ENCODE results near the gene NR2F1-AS1. TPM values are rescaled to one million over a fixed set of nuclear protein-coding genes. Genes with fewer than 3 reads are reported as not detected.
A peak's percentile ranks its signal among the peaks of the same experiment; 100 is the strongest.
"Not testable (repeated sequence)": the region's sequence is repeated elsewhere in the genome, so short reads cannot be mapped to it uniquely, and the experiment has no call there.

The NR2F1-AS1 gene
- total RNA-seq, 1 donor from 2014 or later: 1.8 TPM

DNA sequence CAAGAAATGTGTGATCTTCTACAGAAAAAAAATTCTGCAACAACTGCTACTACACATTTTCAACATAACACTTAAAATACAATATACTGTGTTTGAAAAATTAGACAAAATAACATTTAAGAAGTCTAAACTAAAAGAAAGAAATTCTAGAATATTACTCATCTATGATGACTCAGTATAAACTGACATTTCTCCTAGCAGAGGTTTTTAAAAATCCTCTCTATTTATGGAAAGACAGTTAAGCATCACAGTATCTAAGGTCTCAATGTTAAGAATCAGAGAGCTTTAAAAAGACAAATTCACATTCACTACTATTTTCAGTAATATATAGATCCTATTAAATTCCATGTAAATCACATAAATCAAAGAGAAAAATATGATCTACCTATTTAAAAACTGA is 61.3 kb downstream of the NR2F1-AS1 start:
- DNase-seq (ENCODE audit: low read depth): no peak

DNA sequence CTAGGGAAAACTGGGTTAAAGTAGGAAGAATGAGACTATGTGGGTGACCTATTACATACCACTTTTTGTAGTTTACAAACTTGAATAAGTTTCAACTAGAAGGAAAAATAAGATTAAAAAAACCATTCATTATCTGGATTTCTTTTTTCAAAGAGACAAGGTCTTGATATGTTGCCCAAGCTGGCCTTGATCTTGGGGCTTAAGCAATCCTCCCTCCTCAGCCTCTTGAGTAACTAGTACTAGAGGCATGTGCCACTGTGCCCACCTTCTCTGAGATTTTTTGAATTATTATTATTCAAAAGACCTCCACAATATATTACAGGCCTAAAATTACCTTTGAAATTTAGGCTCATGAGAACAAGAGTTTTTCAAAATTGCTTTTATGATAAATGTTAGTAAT is 63.2 kb downstream of the NR2F1-AS1 start:
- no peak for DNase-seq (ENCODE audit: low read depth)

DNA sequence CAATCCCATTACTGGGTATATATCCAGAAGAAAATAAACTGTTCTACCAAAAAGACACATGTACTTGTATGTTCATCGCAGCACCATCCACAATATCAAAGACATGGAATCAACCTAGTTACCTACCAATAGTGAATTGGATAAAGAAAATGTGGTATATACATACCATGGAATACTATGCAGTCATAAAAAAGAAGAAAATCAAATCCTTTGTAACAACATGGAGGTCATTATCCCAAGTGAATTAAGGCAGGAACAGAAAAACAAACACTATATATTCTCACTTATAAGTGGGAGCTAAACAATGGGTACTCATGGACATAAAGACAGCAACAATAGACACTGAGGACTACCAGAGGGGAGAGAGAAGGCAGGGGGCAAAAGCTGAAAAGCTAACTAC is 67.7 kb downstream of the NR2F1-AS1 start:
- DNase-seq (ENCODE audit: low read depth): no peak

DNA sequence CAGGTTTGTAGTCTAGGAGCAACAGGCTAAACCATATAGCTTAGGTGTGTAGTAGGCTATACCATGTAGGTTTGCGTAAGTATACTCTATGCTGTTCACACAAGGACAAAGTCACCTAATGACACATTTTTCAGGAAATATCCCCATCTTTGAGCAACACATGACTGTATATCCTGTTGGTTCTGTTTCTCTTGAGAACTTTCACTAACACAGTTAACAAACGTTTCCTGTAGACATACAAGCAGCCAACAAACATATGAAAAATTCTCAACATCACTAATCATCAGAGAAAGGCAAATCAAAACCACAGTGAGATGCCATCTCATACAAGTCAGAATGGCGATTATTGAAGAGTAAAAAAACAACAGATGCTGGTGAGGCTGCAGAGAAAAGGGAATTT is 68.2 kb downstream of the NR2F1-AS1 start:
- peak; percentile 81 for DNase-seq (ENCODE audit: low read depth)

DNA sequence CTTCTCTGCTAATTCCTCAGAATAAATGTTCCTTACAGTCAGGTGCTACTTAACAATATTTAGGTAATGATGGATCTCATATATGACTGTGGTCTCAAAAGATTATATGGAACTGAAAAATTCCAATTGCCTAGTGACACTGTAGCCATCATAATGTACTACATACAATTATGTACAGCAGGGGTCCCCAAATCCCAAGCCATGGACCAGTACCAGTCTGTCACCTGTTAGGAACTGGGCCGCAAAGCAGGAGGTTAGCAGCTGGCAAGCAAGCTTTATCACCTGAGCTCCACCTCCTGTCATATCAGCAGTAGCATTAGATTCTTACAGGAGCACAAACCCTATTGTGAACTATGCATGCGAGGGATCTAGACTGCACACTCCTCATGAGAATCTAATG is 69.6 kb downstream of the NR2F1-AS1 start:
- DNase-seq (ENCODE audit: low read depth): no peak

DNA sequence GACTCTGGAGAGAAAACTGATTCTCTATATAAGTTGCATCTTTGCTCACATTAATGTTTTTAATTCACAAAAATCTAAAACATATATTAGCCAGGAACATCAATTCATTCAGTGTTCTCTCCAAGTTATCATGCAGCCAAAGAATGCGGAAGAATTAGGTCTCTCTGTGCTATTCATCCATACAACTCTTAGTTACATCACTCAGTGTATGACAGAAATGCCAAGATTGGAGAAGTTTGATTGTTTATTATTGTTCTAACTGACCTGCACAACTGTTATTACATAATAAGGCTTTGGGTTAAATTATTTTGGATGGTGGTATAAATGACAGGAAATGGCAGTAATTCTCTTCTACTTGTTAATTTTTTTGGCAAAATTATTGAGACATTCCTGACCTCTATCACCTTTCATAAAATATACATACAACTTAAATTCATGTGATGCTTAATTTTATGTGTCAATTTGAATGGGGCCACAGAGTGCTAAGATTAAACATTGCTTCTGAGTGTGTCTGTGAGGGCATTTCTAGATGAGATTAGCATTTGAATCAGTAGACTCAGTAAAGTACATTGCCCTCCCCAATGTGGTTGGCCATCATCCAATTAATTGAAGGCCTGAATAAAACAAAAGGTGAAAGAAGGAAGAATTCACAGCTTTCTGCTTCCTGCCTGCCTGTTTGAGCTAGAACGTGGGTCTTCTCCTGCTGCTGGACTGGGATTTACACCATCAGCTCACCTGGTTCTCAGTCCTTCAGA is 70.2 kb downstream of the NR2F1-AS1 start:
- peak; percentile 17 for DNase-seq (ENCODE audit: low read depth)

DNA sequence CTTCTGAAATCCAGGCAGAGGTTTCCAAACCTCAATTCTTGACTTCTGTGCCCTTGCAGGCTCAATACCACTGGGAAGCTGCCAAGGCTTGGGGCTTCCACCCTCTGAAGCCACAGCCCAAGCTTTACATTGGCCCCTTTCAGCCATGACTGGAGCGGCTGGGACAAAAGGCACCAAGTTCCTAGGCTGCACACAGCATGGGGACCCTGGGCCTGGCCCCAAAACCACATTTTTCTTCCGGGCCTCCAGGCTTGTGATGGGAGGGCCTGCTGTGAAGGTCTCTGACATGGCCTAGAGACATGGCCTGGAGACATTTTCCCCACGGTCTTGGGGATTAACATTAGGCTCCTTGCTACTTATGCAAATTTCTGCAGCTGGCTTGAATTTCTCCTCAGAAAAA is 75.5 kb downstream of the NR2F1-AS1 start:
- DNase-seq (ENCODE audit: low read depth): not testable (repeated sequence)

DNA sequence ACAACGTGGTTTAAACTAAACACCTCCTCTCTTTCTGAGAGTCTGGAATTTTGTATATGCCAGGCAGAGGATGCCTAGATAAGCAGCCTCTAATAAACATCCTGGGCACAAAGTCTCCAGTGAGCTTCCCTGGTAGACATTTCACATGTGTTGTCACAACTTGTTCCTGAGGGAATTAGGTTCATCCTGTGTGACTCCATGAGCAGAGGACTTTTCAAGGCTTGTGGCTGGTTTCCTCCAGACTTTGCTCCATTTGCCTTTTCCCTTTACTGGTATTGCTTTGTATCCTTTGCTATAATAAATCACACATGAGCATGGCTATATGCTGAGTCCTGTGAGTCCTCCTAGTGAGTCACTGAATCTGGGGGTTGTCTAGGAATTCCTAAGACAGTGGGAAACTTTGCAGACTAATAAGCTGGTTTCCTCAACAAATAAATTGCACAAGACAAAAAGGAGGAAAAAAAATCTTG is 77.4 kb downstream of the NR2F1-AS1 start:
- peak; percentile 95 for DNase-seq (ENCODE audit: low read depth)

DNA sequence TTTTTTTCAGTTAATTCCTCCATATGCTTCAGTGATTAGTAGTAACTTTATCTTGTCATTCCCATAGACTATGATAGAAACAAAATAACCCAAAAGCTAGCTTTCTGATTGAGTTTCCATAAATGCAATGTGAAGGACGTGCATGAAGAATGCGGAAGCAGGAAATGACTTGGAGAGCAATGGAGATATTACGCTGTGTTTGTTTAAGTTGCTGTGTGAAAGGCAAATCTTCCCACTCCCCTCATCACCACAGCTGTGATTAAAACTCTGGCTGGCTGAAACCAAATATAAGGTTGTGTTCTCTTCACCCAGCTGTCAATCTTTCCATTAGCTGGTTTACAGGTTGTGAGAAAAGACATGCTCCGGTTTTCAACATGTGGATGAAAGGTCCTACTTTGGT is 83.9 kb downstream of the NR2F1-AS1 start:
- no peak for DNase-seq (ENCODE audit: low read depth)

DNA sequence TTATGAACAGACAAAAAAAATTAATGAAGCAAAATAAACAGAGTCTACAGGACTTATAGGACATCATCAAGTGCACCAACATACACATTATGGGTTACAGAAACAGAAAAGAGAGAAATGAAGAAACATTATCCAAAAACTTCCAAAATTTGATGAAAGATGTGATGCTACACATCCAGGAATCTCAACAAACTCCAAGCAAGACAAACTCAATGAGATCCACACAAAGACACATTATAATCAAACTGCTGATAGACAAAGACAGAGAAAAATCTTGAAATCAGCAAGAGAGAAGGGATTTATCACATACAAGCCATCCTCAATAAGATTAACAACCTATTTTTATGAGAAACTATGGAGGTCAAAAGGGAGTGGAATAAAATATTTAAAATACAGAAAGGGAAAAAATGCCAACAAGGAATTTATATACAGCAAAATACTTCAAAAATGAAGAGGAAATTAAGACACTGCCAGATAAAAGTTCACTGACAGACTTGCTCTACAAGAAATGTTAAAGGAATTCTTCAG is 101.0 kb downstream of the NR2F1-AS1 start:
- no peak for DNase-seq (ENCODE audit: low read depth)

DNA sequence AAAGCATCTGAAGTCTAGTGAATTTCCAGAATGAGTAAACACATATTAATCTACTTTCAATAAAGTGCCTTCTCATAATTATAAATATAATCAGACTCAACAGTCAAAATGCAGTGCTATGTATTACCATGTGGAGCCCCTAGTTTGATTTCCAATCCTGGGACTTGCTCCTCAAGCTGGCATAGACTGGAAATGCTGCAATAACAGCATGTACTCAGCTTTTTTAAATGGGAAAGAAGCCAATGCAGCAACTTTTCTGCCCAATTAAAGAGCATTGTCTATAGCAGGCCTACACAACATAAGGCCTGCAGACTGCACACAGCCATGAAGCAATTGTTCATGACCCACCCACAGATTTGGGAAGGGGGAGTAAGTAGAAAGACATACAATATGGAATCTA is 103.2 kb downstream of the NR2F1-AS1 start:
- no peak for DNase-seq (ENCODE audit: low read depth)

DNA sequence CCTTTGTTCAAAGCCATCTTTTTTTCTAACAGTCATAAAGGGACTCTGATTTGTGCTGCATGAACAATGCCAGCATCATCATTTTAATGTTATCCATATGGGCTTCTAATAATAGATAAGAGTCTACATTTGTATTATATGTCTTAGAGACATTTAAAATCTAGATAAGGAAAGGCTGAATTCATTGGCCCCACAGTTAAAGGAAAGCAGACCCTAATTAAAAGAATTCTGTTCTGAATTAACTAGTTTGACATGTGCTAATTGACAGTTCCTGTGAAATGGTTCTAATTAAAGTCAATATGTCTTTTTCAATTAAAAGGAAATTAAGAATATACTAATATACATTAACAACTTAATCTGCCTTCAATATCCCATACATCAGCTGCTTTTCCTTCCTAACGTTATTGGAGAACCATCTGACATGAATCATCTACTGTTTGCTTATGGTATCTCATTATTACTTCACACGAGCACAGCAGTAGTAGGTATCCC is 104.7 kb downstream of the NR2F1-AS1 start:
- no peak for DNase-seq (ENCODE audit: low read depth)

DNA sequence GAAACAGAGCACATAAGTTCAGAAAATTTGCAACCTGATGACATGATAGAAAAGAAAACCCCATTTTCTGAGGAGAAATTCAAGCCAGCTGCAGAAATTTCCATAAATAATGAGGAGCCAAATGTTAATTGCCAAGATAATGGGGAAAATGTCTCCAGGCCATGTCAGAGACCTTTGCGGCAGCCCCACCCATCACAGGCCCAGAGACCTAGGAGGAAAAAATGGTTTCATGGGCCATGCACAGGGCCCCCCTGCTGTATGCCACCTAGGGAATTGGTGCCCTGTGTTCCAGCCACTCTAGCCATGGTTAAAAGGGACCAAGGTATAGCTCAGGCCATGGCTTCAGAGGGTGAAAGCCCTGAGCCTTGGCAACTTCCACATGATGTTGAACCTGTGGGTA is 118.1 kb downstream of the NR2F1-AS1 start:
- DNase-seq (ENCODE audit: low read depth): no peak

DNA sequence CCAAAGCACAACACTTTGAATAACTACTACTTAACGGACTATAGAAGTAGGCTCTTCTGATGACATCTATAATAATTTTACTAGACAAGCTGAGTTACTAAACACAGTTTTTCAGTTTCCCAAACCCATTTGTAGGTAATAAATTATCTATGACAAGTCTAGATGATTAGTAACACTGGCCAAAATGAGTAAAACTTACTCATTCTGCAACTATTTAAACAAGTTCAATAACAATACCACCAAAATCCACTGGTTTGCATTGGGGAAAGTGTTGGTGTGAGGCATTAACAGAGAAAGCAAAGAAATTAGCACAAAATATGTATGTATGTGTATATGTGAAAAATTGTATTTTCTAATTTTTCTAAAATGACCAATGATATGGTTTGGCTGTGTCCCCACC is 119.3 kb downstream of the NR2F1-AS1 start:
- peak; percentile 6 for DNase-seq (ENCODE audit: low read depth)

DNA sequence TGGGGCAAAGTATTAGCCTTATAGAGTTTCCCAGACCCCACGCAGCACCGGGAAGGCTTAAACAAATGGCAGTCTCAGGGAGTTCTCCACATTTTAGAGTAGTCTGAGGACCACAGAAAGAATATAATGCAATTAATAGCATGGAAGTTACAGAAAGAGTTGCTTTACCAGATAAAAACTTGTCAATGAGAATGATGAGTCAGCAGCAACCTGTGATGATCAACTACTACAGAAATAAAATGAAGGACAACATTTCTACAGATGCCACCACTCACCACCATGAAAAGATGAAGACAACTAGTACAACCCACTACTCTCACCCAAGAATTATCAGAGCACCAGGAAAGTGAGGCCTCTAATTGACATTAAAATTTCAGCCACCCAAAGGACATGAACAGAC is 120.7 kb downstream of the NR2F1-AS1 start:
- no peak for DNase-seq (ENCODE audit: low read depth)

DNA sequence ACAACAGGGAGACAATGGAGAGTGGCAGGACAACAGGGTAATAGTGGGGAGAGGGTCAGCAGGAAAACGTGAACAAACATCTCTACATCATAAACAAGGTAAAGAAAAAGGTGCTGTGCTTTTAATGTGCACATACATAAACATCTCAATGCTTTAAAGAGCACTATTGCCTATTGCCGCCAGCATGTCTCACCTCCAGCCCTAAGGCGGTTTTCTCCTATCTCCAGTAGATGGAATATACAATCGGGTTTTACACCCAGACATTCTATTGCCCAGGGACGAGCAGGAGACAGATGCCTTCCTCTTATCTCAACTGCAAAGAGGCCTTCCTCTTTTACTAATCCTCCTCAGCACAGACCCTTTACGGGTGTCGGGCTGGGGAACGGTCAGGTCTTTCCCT is 124.2 kb downstream of the NR2F1-AS1 start:
- DNase-seq (ENCODE audit: low read depth): not testable (repeated sequence)

DNA sequence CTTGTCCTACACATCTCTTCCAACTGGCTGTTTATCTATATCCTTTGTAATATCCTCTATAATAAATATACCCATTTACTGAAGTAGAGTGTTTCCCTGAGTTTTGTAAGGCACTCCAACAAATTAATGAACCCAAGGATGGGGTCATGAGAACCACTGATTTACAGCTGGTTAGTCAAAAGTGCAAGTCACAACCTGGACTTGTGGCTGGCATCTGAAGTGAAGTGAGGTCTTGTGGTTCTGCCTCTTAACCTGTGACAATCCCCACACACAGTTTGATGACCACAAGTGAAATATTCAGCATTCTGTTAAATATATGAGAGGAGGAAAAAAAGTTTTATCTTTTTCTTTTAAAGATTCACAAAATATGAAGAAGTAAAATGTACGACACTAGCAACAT is 126.1 kb downstream of the NR2F1-AS1 start:
- peak; percentile 90 for DNase-seq (ENCODE audit: low read depth)

DNA sequence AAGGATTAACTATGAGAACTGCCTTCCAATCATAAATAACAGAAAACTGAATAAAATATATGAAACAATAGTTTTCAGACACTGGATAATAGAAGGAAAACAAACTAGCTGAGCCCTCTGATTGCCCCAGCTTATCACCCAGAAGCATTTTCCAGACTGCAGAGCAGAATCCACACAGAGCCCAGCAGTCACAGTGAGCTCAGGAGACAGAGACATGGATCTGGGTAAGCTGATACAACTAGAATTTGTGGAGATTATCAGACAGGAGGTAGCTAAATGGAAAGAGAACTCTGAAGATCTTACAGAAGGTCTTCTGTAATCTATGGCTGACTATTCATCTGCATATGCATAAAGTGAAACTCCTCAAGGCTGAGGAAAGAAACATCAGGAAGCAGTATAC is 128.8 kb downstream of the NR2F1-AS1 start:
- DNase-seq (ENCODE audit: low read depth): no peak

DNA sequence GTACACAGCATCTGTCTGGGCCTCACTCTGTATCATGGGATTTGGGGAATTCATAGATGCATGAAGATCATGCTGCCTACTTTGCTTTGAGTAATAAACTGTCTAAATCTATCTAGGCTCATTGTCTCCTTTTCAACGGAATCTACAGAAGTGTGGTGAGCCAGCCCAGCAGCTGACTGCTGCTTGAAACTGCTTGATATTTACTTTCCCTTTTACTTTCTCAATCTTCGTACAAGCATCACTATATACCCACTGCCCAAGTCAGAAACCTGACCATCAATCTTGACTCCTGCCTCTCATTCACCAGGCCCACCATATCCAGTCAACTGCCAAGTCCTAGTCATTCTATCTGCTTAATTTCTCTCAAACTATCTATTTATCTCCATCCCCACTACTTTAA is 142.9 kb downstream of the NR2F1-AS1 start:
- no peak for DNase-seq (ENCODE audit: low read depth)

DNA sequence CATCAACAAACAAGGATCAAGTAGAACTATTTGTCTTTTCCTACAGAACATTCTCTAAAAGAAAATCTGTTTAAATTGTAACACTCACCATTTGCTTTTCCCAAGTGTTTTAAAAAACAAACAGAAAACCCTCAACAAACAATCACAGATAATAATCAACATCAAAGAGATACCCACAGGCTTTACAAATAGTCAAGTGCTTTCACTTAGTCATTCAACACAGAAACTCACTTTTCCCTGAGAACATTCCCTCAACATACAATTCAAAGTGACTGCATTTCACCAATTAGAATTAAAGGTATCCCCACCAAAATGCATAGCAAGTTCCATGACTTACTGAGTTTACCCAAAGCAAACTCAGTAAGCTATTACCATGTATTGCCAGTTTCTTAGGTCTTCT is 144.9 kb downstream of the NR2F1-AS1 start:
- no peak for DNase-seq (ENCODE audit: low read depth)

DNA sequence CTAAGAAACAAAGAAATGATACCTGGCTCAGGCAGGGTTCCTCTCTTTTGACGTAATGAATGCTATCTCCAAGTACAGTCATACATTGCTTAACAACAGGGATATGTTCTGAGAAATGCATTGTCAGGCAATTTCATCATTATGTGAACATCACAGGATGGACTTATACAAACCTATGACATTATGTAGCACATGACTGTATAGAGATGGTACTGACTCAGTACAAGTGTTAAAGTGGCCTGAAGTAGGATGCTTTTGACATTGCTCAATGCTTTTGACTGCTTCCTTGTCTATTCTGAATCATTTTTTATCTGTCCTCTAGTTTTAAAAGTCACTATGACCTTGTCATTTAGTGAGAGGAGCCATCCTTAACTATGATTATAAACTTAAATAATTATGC is 147.6 kb downstream of the NR2F1-AS1 start:
- DNase-seq (ENCODE audit: low read depth): peak; percentile 21

DNA sequence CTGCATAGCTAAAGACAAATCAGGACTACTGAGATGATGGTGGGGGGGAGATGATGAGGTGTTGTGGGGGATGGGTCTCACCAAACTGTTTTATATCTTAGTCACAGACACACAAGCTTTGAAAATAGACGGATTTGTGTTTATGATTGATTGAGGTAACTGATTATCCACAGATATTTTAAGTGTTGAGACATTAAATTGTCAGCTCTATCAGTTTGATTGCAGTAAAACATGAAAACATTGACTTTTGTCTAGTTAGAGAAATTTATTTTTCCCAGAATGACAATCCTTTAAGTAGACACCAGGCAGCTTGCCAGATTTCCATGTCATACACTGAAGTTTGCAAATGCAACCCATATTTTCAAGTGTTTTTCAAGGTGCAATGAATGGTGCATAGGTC is 149.8 kb downstream of the NR2F1-AS1 start:
- no peak for DNase-seq (ENCODE audit: low read depth)

DNA sequence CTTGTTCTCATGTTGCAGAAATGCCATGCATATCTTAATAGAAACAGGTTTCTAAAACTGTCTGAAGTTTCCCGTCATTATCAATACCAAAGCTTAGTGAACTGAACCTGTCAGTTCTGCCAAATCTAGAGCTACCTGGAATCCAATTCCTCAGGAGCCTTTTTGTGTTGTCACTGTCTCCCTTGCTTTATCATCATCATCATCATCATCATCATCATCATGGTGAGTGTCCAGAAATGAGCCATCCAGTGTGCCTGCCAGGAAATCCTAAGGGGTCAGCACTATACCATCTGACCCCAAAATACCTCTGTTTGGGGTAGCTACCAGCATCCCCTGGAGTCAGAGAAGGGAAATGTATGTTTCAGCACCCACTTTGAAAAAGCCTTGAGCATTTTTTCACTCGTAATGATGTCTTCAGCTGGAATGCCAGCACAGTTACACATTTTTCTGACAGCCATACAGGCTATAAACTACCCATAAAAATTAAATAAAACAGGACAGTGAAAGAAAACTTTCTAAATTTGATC is 150.3 kb downstream of the NR2F1-AS1 start:
- no peak for DNase-seq (ENCODE audit: low read depth)

Data from renal cortical epithelial cell (primary cell).